ENCODE measurements around the gene RERE. TPM values are rescaled to one million over a fixed set of nuclear protein-coding genes. Genes with fewer than 3 reads are reported as not detected.

Gene RERE
- total and polyA plus RNA-seq, 2 experiments from 2014 or later, result 148 to 170 TPM

DNA sequence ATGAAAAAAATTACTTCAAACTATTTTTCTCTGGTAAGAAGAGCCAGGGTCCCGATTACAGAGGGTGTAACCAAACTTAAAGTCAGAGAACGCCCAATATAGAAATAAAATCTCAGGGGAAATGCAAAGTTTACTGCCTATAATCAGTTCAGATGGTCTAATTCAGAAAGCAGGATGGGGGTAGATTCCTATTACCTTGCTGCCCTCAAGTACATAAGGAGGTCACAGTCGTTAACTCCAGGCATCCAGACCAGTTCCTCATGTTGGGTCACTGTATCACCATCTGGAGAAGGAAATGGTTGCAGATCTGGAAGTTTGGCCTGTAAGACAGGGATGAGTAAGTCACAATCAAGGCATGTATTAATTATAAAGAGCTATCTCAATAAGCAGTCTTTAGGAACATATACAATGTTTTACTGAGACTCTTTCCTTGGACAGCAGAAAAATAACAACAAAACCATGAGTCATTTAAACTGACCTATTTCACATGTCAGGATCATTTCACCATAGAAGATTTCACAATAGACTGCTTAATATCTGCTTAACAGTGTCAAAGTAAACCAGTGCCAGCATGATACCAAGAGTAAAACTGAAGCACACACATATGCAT, 320.1 kb downstream of the RERE start:
- Histone ChIP-seq H3F3A (replicated peaks; ENCODE audit: low read depth) (no peaks in the 10 kb centered on the region), H3K4me1 (ENCODE audit: insufficient read depth) (no peaks in the 10 kb centered on the region), H3K9me2 (ENCODE audit: insufficient read depth) (no peaks in the 10 kb centered on the region), H3K79me2 (replicated peaks; ENCODE audit: insufficient read depth) (peaks cover 25% of the 10 kb centered on the region), H4K20me1 (replicated peaks; ENCODE audit: insufficient read depth) (peaks cover 8% of the 10 kb centered on the region), H3K27me3 (ENCODE audit: insufficient read depth) (no peaks in the 10 kb centered on the region), H3K4me2 (no peak overlapping the region), H2AFZ (no peak overlapping the region), H3K36me3 (ENCODE audit: insufficient read depth) (peaks cover 25% of the 10 kb centered on the region), H3K4me3 (no peak overlapping the region), H3K27ac (ENCODE audit: low read depth) (no peak overlapping the region)
- no peak for DNase-seq (ENCODE audit: low spot score)
- peaks cover 15% of the 10 kb centered on the region for H3K9me3 Mint-ChIP-seq
- ATAC-seq, result no peak
- no peak overlapping the region for H3K4me3 Mint-ChIP-seq
- H3K27ac Mint-ChIP-seq, result no peak overlapping the region
- peaks cover 70% of the 10 kb centered on the region for H3K36me3 Mint-ChIP-seq (ENCODE audit: low read depth)
- no peak for TF ChIP-seq EZH2phosphoT487 (IDR thresholded peaks at IDR 0.05; ENCODE audit: unreplicated experiment)
- no peak for TF ChIP-seq JUNB (IDR thresholded peaks at IDR 0.05; ENCODE audit: unreplicated experiment)
- TF ChIP-seq, protein P1, sequence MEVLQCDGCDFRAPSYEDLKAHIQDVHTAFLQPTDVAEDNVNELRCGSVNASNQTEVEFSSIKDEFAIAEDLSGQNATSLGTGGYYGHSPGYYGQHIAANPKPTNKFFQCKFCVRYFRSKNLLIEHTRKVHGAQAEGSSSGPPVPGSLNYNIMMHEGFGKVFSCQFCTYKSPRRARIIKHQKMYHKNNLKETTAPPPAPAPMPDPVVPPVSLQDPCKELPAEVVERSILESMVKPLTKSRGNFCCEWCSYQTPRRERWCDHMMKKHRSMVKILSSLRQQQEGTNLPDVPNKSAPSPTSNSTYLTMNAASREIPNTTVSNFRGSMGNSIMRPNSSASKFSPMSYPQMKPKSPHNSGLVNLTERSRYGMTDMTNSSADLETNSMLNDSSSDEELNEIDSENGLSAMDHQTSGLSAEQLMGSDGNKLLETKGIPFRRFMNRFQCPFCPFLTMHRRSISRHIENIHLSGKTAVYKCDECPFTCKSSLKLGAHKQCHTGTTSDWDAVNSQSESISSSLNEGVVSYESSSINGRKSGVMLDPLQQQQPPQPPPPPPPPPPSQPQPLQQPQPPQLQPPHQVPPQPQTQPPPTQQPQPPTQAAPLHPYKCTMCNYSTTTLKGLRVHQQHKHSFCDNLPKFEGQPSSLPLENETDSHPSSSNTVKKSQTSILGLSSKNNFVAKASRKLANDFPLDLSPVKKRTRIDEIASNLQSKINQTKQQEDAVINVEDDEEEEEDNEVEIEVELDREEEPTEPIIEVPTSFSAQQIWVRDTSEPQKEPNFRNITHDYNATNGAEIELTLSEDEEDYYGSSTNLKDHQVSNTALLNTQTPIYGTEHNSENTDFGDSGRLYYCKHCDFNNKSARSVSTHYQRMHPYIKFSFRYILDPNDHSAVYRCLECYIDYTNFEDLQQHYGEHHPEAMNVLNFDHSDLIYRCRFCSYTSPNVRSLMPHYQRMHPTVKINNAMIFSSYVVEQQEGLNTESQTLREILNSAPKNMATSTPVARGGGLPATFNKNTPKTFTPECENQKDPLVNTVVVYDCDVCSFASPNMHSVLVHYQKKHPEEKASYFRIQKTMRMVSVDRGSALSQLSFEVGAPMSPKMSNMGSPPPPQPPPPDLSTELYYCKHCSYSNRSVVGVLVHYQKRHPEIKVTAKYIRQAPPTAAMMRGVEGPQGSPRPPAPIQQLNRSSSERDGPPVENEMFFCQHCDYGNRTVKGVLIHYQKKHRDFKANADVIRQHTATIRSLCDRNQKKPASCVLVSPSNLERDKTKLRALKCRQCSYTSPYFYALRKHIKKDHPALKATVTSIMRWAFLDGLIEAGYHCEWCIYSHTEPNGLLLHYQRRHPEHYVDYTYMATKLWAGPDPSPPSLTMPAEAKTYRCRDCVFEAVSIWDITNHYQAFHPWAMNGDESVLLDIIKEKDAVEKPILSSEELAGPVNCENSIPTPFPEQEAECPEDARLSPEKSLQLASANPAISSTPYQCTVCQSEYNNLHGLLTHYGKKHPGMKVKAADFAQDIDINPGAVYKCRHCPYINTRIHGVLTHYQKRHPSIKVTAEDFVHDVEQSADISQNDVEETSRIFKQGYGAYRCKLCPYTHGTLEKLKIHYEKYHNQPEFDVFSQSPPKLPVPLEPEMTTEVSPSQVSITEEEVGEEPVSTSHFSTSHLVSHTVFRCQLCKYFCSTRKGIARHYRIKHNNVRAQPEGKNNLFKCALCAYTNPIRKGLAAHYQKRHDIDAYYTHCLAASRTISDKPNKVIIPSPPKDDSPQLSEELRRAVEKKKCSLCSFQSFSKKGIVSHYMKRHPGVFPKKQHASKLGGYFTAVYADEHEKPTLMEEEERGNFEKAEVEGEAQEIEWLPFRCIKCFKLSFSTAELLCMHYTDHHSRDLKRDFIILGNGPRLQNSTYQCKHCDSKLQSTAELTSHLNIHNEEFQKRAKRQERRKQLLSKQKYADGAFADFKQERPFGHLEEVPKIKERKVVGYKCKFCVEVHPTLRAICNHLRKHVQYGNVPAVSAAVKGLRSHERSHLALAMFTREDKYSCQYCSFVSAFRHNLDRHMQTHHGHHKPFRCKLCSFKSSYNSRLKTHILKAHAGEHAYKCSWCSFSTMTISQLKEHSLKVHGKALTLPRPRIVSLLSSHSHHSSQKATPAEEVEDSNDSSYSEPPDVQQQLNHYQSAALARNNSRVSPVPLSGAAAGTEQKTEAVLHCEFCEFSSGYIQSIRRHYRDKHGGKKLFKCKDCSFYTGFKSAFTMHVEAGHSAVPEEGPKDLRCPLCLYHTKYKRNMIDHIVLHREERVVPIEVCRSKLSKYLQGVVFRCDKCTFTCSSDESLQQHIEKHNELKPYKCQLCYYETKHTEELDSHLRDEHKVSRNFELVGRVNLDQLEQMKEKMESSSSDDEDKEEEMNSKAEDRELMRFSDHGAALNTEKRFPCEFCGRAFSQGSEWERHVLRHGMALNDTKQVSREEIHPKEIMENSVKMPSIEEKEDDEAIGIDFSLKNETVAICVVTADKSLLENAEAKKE (CRISPR knock-in tag; IDR thresholded peaks at IDR 0.05), result no peak
- no peak for TF ChIP-seq NANOG (IDR thresholded peaks at IDR 0.05; ENCODE audit: borderline replicate concordance)
- TF ChIP-seq STAT1 (IDR thresholded peaks at IDR 0.05; ENCODE audit: unreplicated experiment), result no peak
- TF ChIP-seq EZH2 (IDR thresholded peaks at IDR 0.05; ENCODE audit: low read depth, unreplicated experiment), result no peak
- no peak for TF ChIP-seq ZNF331 (CRISPR knock-in tag; IDR thresholded peaks at IDR 0.05; ENCODE audit: low read depth)
- TF ChIP-seq, protein P2, sequence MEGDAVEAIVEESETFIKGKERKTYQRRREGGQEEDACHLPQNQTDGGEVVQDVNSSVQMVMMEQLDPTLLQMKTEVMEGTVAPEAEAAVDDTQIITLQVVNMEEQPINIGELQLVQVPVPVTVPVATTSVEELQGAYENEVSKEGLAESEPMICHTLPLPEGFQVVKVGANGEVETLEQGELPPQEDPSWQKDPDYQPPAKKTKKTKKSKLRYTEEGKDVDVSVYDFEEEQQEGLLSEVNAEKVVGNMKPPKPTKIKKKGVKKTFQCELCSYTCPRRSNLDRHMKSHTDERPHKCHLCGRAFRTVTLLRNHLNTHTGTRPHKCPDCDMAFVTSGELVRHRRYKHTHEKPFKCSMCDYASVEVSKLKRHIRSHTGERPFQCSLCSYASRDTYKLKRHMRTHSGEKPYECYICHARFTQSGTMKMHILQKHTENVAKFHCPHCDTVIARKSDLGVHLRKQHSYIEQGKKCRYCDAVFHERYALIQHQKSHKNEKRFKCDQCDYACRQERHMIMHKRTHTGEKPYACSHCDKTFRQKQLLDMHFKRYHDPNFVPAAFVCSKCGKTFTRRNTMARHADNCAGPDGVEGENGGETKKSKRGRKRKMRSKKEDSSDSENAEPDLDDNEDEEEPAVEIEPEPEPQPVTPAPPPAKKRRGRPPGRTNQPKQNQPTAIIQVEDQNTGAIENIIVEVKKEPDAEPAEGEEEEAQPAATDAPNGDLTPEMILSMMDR (conservative IDR thresholded peaks at IDR 0.05; ENCODE audit: low read depth in 2 of 2), result no peak
- TF ChIP-seq, protein P3, sequence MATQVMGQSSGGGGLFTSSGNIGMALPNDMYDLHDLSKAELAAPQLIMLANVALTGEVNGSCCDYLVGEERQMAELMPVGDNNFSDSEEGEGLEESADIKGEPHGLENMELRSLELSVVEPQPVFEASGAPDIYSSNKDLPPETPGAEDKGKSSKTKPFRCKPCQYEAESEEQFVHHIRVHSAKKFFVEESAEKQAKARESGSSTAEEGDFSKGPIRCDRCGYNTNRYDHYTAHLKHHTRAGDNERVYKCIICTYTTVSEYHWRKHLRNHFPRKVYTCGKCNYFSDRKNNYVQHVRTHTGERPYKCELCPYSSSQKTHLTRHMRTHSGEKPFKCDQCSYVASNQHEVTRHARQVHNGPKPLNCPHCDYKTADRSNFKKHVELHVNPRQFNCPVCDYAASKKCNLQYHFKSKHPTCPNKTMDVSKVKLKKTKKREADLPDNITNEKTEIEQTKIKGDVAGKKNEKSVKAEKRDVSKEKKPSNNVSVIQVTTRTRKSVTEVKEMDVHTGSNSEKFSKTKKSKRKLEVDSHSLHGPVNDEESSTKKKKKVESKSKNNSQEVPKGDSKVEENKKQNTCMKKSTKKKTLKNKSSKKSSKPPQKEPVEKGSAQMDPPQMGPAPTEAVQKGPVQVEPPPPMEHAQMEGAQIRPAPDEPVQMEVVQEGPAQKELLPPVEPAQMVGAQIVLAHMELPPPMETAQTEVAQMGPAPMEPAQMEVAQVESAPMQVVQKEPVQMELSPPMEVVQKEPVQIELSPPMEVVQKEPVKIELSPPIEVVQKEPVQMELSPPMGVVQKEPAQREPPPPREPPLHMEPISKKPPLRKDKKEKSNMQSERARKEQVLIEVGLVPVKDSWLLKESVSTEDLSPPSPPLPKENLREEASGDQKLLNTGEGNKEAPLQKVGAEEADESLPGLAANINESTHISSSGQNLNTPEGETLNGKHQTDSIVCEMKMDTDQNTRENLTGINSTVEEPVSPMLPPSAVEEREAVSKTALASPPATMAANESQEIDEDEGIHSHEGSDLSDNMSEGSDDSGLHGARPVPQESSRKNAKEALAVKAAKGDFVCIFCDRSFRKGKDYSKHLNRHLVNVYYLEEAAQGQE (IDR thresholded peaks at IDR 0.05; ENCODE audit: unreplicated experiment), result no peak
- no peak for TF ChIP-seq ZNF114 (CRISPR knock-in tag; IDR thresholded peaks at IDR 0.05)
- TF ChIP-seq CREB1 (CRISPR knock-in tag; IDR thresholded peaks at IDR 0.05; ENCODE audit: low read depth), result no peak
- TF ChIP-seq, protein P4, sequence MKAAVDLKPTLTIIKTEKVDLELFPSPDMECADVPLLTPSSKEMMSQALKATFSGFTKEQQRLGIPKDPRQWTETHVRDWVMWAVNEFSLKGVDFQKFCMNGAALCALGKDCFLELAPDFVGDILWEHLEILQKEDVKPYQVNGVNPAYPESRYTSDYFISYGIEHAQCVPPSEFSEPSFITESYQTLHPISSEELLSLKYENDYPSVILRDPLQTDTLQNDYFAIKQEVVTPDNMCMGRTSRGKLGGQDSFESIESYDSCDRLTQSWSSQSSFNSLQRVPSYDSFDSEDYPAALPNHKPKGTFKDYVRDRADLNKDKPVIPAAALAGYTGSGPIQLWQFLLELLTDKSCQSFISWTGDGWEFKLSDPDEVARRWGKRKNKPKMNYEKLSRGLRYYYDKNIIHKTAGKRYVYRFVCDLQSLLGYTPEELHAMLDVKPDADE (IDR thresholded peaks at IDR 0.05), result no peak
- TF ChIP-seq POLR2AphosphoS5 (IDR thresholded peaks at IDR 0.05; ENCODE audit: low read depth), result no peak
- no peaks in the 10 kb centered on the region for H3K4me1 Mint-ChIP-seq
- peaks cover 5% of the 10 kb centered on the region for H3K27me3 Mint-ChIP-seq (ENCODE audit: insufficient read depth, low read depth, poor library complexity)
